Smooth muscle cell (in vitro differentiated cells): Measurements from ENCODE around the gene RADX. TPM values are rescaled to one million over a fixed set of nuclear protein-coding genes. Genes with fewer than 3 reads are reported as not detected.
A peak's percentile ranks its signal among the peaks of the same experiment; 100 is the strongest.

ENCODE experiments used
- DNase-seq: peaks from one replicate; lab custom pipeline; 2025; ENCODE audit not compliant: unreplicated experiment; lab: John Stamatoyannopoulos, UW
- H2AFZ ChIP-seq: fragments of 200-600 bp; sonication (generic); 2 replicates; pipeline ENCODE4 v1.6.0; 2016; ENCODE audit warnings: antibody characterized with exemption, low read depth, mild to moderate bottlenecking
- H3F3A ChIP-seq: fragments of 200-600 bp; sonication (generic); 2 replicates; pipeline ENCODE4 v1.6.0; 2017; ENCODE audit warnings: antibody characterized with exemption, low read depth
- H3K27ac ChIP-seq: fragments of 200-600 bp; sonication (generic); 2 replicates; pipeline ENCODE4 v1.5.1; 2016; ENCODE audit warnings: low read depth, mild to moderate bottlenecking
- H3K27me3 ChIP-seq: fragments of 200-600 bp; sonication (generic); 2 replicates; pipeline ENCODE4 v1.6.1; 2016; ENCODE audit warnings: low read depth, mild to moderate bottlenecking
- H3K36me3 ChIP-seq: fragments of 200-600 bp; sonication (generic); 2 replicates; pipeline ENCODE4 v1.5.1; 2016; ENCODE audit warnings: low read depth
- H3K4me1 ChIP-seq: fragments of 200-600 bp; sonication (generic); 2 replicates; pipeline ENCODE4 v1.5.1; 2016; ENCODE audit warnings: low read depth
- H3K4me2 ChIP-seq: fragments of 200-600 bp; sonication (generic); 2 replicates; pipeline ENCODE4 v1.6.0; 2016; ENCODE audit warnings: mild to moderate bottlenecking
- H3K4me3 ChIP-seq: fragments of 200-600 bp; sonication (generic); 2 replicates; pipeline ENCODE4 v1.5.1; 2016; ENCODE audit warnings: mild to moderate bottlenecking
- H3K79me2 ChIP-seq: fragments of 200-600 bp; sonication (generic); 2 replicates; pipeline ENCODE4 v1.6.0; 2016; ENCODE audit warnings: low read depth, mild to moderate bottlenecking
- H3K9ac ChIP-seq: fragments of 200-600 bp; sonication (generic); 2 replicates; pipeline ENCODE4 v1.6.0; 2016; ENCODE audit warnings: low read depth
- H3K9me3 ChIP-seq: fragments of 200-600 bp; sonication (generic); replicated peaks from 2 replicates; pipeline ENCODE4 v1.5.1; 2016; ENCODE audit warnings: low read depth
- H4K20me1 ChIP-seq: fragments of 200-600 bp; sonication (generic); 2 replicates; pipeline ENCODE4 v1.6.0; 2016; ENCODE audit warnings: low read depth
- CTCF ChIP-seq: fragments of 200-600 bp; sonication (generic); IDR thresholded peaks from 2 replicates; pipeline ENCODE4 v1.5.1; 2017; ENCODE audit warnings: borderline replicate concordance, mild to moderate bottlenecking, antibody characterized with exemption; ENCODE audit not compliant: insufficient read depth, poor library complexity, severe bottlenecking
- WGBS: methylation state at CpG from one replicate; pipeline ENCODE4 v1.1.7; 2016; ENCODE audit warnings: low lambda C conversion rate; 5-methylcytosine and 5-hydroxymethylcytosine counted together
- polyA plus RNA-seq: library from polyadenylated mRNA; unstranded; fragments of >200 nt; fragmentation: Nextera tagmentation; extraction: Ambion mirVana; gene quantifications from 2 replicates; pipeline ENCODE4 v1.2.1, GENCODE V29; 2016
- total RNA-seq: library from RNA; depleted of rRNA; stranded (reverse); fragments of >200 nt; gene quantifications from 2 replicates; pipeline ENCODE4 v1.2.3, GENCODE V29; 2014

Gene RADX
- total and polyA plus RNA-seq, 2 experiments from 2014 or later = 1.3 to 7.2 TPM

GRCh38 chrX:106711375-106711774 is 99.6 kb downstream of the RADX start:
- Histone ChIP-seq H3K27me3 (no peaks in the 10 kb centered on the region), H3K79me2 (no peaks in the 10 kb centered on the region), H3K36me3 (no peaks in the 10 kb centered on the region), H4K20me1 (no peaks in the 10 kb centered on the region), H3K9ac (no peak overlapping the region), H3K9me3 (no peaks in the 10 kb centered on the region), H3K4me3 (no peak overlapping the region), H3K4me2 (no peak overlapping the region), H3F3A (peaks cover 3% of the 10 kb centered on the region), H3K27ac (no peak overlapping the region), H2AFZ (no peak overlapping the region), H3K4me1 (no peaks in the 10 kb centered on the region)
- no peak for TF ChIP-seq CTCF
- WGBS = 90% methylated on average over 4 of the region's 4 CpGs
- DNase-seq = no peak

- Histone ChIP-seq H3K79me2 (no peaks in the 10 kb centered on the region), H2AFZ (no peak overlapping the region), H3K9me3 (no peaks in the 10 kb centered on the region), H3K36me3 (no peaks in the 10 kb centered on the region), H3K4me1 (no peaks in the 10 kb centered on the region), H3K27me3 (no peaks in the 10 kb centered on the region), H4K20me1 (no peaks in the 10 kb centered on the region), H3K4me3 (no peak overlapping the region), H3K4me2 (no peak overlapping the region), H3K27ac (peak overlapping the region; percentile 56), H3F3A (no peaks in the 10 kb centered on the region), H3K9ac (no peak overlapping the region)
- DNase-seq = no peak
- no peak for TF ChIP-seq CTCF
- 50% methylated on average over 1 of the region's 1 CpG for WGBS
Measured at GRCh38 chrX:106716004-106716403, 104.2 kb downstream of the RADX start.

- Histone ChIP-seq H3K79me2 (no peaks in the 10 kb centered on the region), H3K9ac (no peak overlapping the region), H3K4me2 (no peak overlapping the region), H2AFZ (no peak overlapping the region), H3K4me1 (no peaks in the 10 kb centered on the region), H3K36me3 (no peaks in the 10 kb centered on the region), H3K27ac (peak overlapping the region; percentile 56), H3K27me3 (no peaks in the 10 kb centered on the region), H3K9me3 (no peaks in the 10 kb centered on the region), H3F3A (no peaks in the 10 kb centered on the region), H3K4me3 (no peak overlapping the region), H4K20me1 (no peaks in the 10 kb centered on the region)
- no peak for DNase-seq
- TF ChIP-seq CTCF = no peak
- 26% methylated on average over 1 of the region's 1 CpG for WGBS
Measured at GRCh38 chrX:106716463-106716862, 104.7 kb downstream of the RADX start.

- Histone ChIP-seq H3K4me1 (no peaks in the 10 kb centered on the region), H3K79me2 (no peaks in the 10 kb centered on the region), H3K27me3 (no peaks in the 10 kb centered on the region), H3K9ac (no peak overlapping the region), H2AFZ (no peak overlapping the region), H3K4me2 (no peak overlapping the region), H3K27ac (no peak overlapping the region), H3F3A (no peaks in the 10 kb centered on the region), H4K20me1 (no peaks in the 10 kb centered on the region), H3K4me3 (no peak overlapping the region), H3K36me3 (no peaks in the 10 kb centered on the region), H3K9me3 (no peaks in the 10 kb centered on the region)
- no peak for TF ChIP-seq CTCF
- DNase-seq = no peak
- WGBS = 75% methylated on average over 4 of the region's 4 CpGs
Measured at GRCh38 chrX:106718709-106719108, 106.9 kb downstream of the RADX start.
